IMR-90 (cell line): ENCODE measurements around the gene RAB20. TPM values are rescaled to one million over a fixed set of nuclear protein-coding genes. Genes with fewer than 3 reads are reported as not detected.
A peak's percentile ranks its signal among the peaks of the same experiment; 100 is the strongest.

ENCODE experiments used
- ATAC-seq: fragments of 200-7000 bp; cut with Tn5 transposase; 2 replicates; pipeline ENCODE4 v1.9.1; 2020; ENCODE audit warnings: low read depth, mild to moderate bottlenecking, moderate library complexity
- BruUV-seq: library from RNA; stranded (reverse); fragments of 400-500 nt; replicated peaks from 2 replicates; lab custom pipeline; 2021; lab: Mats Ljungman, UMichigan
- CTCF ChIA-PET: fragments of 300-600 bp; formaldehyde crosslinking; extraction: SDS; loops from one replicate; lab custom pipeline; 2021; ENCODE audit warnings: antibody characterized with exemption; lab: Yijun Ruan, JAX
- POLR2A ChIA-PET: fragments of 300-600 bp; sonication (Branson Sonifier 250); formaldehyde crosslinking; loops from one replicate; lab custom pipeline; 2022; ENCODE audit warnings: antibody characterized with exemption; ENCODE audit not compliant: unreplicated experiment; lab: Charles Lee
- DNase-seq: peaks from one replicate; pipeline ENCODE4 v3.0.0; 2013
- H2AFZ ChIP-seq: replicated peaks from 2 replicates; pipeline ENCODE3; 2013; ENCODE audit warnings: low read length, mild to moderate bottlenecking; ENCODE audit not compliant: poor library complexity
- H2AK5ac ChIP-seq: 2 replicates; pipeline ENCODE4 v1.6.1; 2013; ENCODE audit warnings: low read depth, low read length, inconsistent platforms
- H2AK9ac ChIP-seq: replicated peaks from 2 replicates; pipeline ENCODE3; 2013; ENCODE audit warnings: mild to moderate bottlenecking, low read depth, low read length, moderate library complexity; ENCODE audit not compliant: poor library complexity
- H2BK120ac ChIP-seq: 2 replicates; pipeline ENCODE4 v1.6.1; 2013; ENCODE audit warnings: low read depth, low read length, inconsistent platforms
- H2BK15ac ChIP-seq: 3 replicates; pipeline ENCODE4 v1.6.1; 2013; ENCODE audit warnings: low read depth, low read length, inconsistent platforms
- H2BK20ac ChIP-seq: 2 replicates; pipeline ENCODE4 v1.6.1; 2013; ENCODE audit warnings: low read depth, mild to moderate bottlenecking, inconsistent platforms, low read length, moderate library complexity
- H2BK5ac ChIP-seq: 2 replicates; pipeline ENCODE4 v1.6.1; 2013; ENCODE audit warnings: mild to moderate bottlenecking, low read depth, low read length, inconsistent platforms; ENCODE audit not compliant: poor library complexity, severe bottlenecking
- H3K14ac ChIP-seq: replicated peaks from 2 replicates; pipeline ENCODE4 v1.6.1; 2013; ENCODE audit warnings: low read depth, low read length, inconsistent platforms
- H3K18ac ChIP-seq: 2 replicates; pipeline ENCODE4 v1.6.1; 2013; ENCODE audit warnings: low read depth, low read length, control low read depth
- H3K23ac ChIP-seq: 2 replicates; pipeline ENCODE4 v1.6.1; 2013; ENCODE audit warnings: low read depth, low read length, inconsistent platforms
- H3K27ac ChIP-seq: 2 replicates; pipeline ENCODE4 v1.5.1; 2013; ENCODE audit warnings: mild to moderate bottlenecking, control low read depth, low read length; ENCODE audit not compliant: insufficient read depth
- H3K27me3 ChIP-seq: 2 replicates; pipeline ENCODE4 v1.6.1; 2013; ENCODE audit warnings: low read length; ENCODE audit not compliant: control insufficient read depth, insufficient read depth
- H3K36me3 ChIP-seq: 2 replicates; pipeline ENCODE4 v1.6.1; 2013; ENCODE audit warnings: low read length, mixed read lengths; ENCODE audit not compliant: control insufficient read depth, insufficient read depth
- H3K4ac ChIP-seq: 2 replicates; pipeline ENCODE4 v1.6.1; 2013; ENCODE audit warnings: low read depth, low read length, inconsistent platforms
- H3K4me1 ChIP-seq: 2 replicates; pipeline ENCODE4 v1.6.1; 2013; ENCODE audit warnings: low read length, mixed read lengths; ENCODE audit not compliant: control insufficient read depth, insufficient read depth
- H3K4me2 ChIP-seq: 2 replicates; pipeline ENCODE4 v1.6.1; 2013; ENCODE audit warnings: low read depth, mild to moderate bottlenecking, control low read depth, low read length, moderate library complexity
- H3K4me3 ChIP-seq: 2 replicates; pipeline ENCODE4 v1.5.1; 2013; ENCODE audit warnings: low read depth, mild to moderate bottlenecking, control low read depth, low read length, moderate library complexity; ENCODE audit not compliant: insufficient read depth
- H3K56ac ChIP-seq: 2 replicates; pipeline ENCODE4 v1.6.1; 2013; ENCODE audit warnings: low read length, inconsistent platforms; ENCODE audit not compliant: insufficient read depth; ENCODE audit errors: extremely low read depth
- H3K79me1 ChIP-seq, 2 experiments: 2 replicates each; pipeline ENCODE4 v1.6.1; 2013; ENCODE audit warnings: low read length in 2 of 2, inconsistent platforms in 1 of 2, low read depth in 1 of 2
- H3K9ac ChIP-seq: 2 replicates; pipeline ENCODE4 v1.6.1; 2013; ENCODE audit warnings: low read depth, low read length, control low read depth
- H3K9me1 ChIP-seq: 2 replicates; pipeline ENCODE4 v1.6.1; 2013; ENCODE audit warnings: low read length, inconsistent platforms; ENCODE audit not compliant: insufficient read depth
- H3K9me3 ChIP-seq: 2 replicates; pipeline ENCODE4 v1.6.1; 2013; ENCODE audit warnings: low read length; ENCODE audit not compliant: control insufficient read depth, insufficient read depth
- H4K20me1 ChIP-seq: 2 replicates; pipeline ENCODE4 v1.6.1; 2013; ENCODE audit warnings: low read length, inconsistent platforms; ENCODE audit not compliant: insufficient read depth
- H4K5ac ChIP-seq: 2 replicates; pipeline ENCODE4 v1.6.1; 2013; ENCODE audit warnings: mild to moderate bottlenecking, low read depth, low read length, control low read depth
- H4K8ac ChIP-seq, 2 experiments: 2 replicates each; pipeline ENCODE4 v1.6.1; 2013; ENCODE audit warnings: low read depth in 2 of 2, low read length in 2 of 2, control low read depth in 1 of 2, inconsistent platforms in 1 of 2
- H4K91ac ChIP-seq: 2 replicates; pipeline ENCODE4 v1.6.1; 2013; ENCODE audit warnings: low read depth, low read length, inconsistent platforms; ENCODE audit not compliant: insufficient read depth
- BHLHE40 ChIP-seq: fragments of 150-350 bp; IDR thresholded peaks from 2 replicates; pipeline ENCODE4 v1.6.1; 2016; ENCODE audit warnings: mild to moderate bottlenecking, low read depth, low read length
- CEBPB ChIP-seq: IDR thresholded peaks from 2 replicates; pipeline ENCODE4 v1.6.1; 2012; ENCODE audit warnings: low read depth, low read length, improper control_type of control experiment
- CHD1 ChIP-seq: IDR thresholded peaks from 2 replicates; pipeline ENCODE4 v1.6.1; 2012; ENCODE audit warnings: low read depth, low read length, improper control_type of control experiment
- CTCF ChIP-seq: conservative IDR thresholded peaks from 2 replicates; pipeline ENCODE4 v1.5.1; 2012; ENCODE audit warnings: mild to moderate bottlenecking, low read depth, low read length, improper control_type of control experiment
- ELK1 ChIP-seq: fragments of 150-350 bp; IDR thresholded peaks from 2 replicates; pipeline ENCODE4 v1.6.1; 2016; ENCODE audit warnings: low read depth, mild to moderate bottlenecking, low read length, moderate library complexity, borderline replicate concordance
- FOS ChIP-seq: fragments of 150-350 bp; IDR thresholded peaks from 2 replicates; pipeline ENCODE4 v1.6.1; 2016; ENCODE audit warnings: low read depth, low read length
- MAFK ChIP-seq: IDR thresholded peaks from 2 replicates; pipeline ENCODE4 v1.6.1; 2012; ENCODE audit warnings: low read depth, low read length, improper control_type of control experiment
- MAZ ChIP-seq: IDR thresholded peaks from 2 replicates; pipeline ENCODE4 v1.6.1; 2012; ENCODE audit warnings: low read depth, mild to moderate bottlenecking, low read length, improper control_type of control experiment, moderate library complexity, borderline replicate concordance
- NFE2L2 ChIP-seq: fragments of 150-350 bp; IDR thresholded peaks from 2 replicates; pipeline ENCODE4 v1.6.1; 2016; ENCODE audit warnings: low read depth, mild to moderate bottlenecking, low read length
- RAD21 ChIP-seq: IDR thresholded peaks from 2 replicates; pipeline ENCODE4 v1.6.1; 2012; ENCODE audit warnings: low read length, improper control_type of control experiment
- RFX5 ChIP-seq: IDR thresholded peaks from 2 replicates; pipeline ENCODE4 v1.8.0; 2012; ENCODE audit warnings: low read depth, mild to moderate bottlenecking, low read length, moderate library complexity
- WGBS, 2 experiments: methylation state at CpG; one replicate each; pipeline versions ENCODE4 v1.1.5 to v1.1.7; 2013; ENCODE audit warnings: missing lambda C conversion rate in 2 of 2; ENCODE audit not compliant: insufficient read length in 1 of 2; ENCODE audit errors: extremely low coverage in 2 of 2; 5-methylcytosine and 5-hydroxymethylcytosine counted together
- dilution Hi-C: fragments of 300-500 bp; cut with HindIII; formaldehyde crosslinking; loops from one replicate; pipeline ENCODE4 v1.14.3; 2018; ENCODE audit warnings: low sequenced_read_pairs; ENCODE audit not compliant: unreplicated experiment
- in situ Hi-C: fragments of 300-500 bp; cut with MboI; formaldehyde crosslinking; loops from 3 replicates; pipeline ENCODE4 v1.14.3; 2019; ENCODE audit warnings: low sequenced_read_pairs, inconsistent platforms, mixed read lengths
- intact Hi-C: fragments of 100-400 bp; cut with micrococcal nuclease; formaldehyde crosslinking; loops from 2 replicates; pipeline ENCODE4 v1.10.0; 2022
- polyA plus RNA-seq, 3 experiments: library from polyadenylated mRNA; depleted of rRNA; stranded (reverse); fragments of >200 nt; gene quantifications; 2 replicates each; pipeline ENCODE4 v1.2.3, GENCODE V29; 2012; ENCODE audit warnings: low replicate concordance in 1 of 3
- total RNA-seq: library from RNA; depleted of rRNA; stranded (reverse); fragments of >200 nt; gene quantifications from 2 replicates; pipeline ENCODE4 v1.2.3, GENCODE V29; 2012
- TF ChIP-seq, protein P1 (sequence below): fragments of 150-350 bp; IDR thresholded peaks from 2 replicates; pipeline ENCODE4 v1.6.1; 2017; ENCODE audit warnings: mild to moderate bottlenecking, antibody characterized with exemption, low read length, low read depth

RAB20 gene
- total and polyA plus RNA-seq, 2 of the 4 experiments (the other 2 are of a cell fraction): 3.8 to 5.1 TPM

DNA sequence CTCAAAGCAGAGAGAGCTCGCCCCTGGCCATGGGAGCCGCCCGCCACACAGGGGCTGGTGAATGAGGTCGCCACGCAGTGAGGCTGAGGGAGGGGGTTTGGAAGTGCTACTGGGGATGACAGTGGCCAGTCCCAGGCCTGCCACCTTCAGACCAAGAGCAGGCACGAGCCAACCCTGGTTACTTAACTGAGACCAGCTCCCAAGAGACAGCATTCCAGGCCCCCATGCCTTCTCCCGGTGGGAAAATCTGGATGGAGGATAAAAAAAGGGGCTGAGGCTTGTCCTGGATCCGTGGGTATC is 43.3 kb downstream of the RAB20 start:
- no peak overlapping the region for H3K27ac ChIP-seq
- H3K9ac ChIP-seq: no peak overlapping the region
- peaks cover 8% of the 10 kb centered on the region for H3K9me1 ChIP-seq
- H3K36me3 ChIP-seq: peaks cover 20% of the 10 kb centered on the region
- H3K79me1 ChIP-seq: no peaks in the 10 kb centered on the region
- no peak overlapping the region for H2AFZ ChIP-seq
- H3K27me3 ChIP-seq: no peaks in the 10 kb centered on the region
- H3K4me1 ChIP-seq: no peaks in the 10 kb centered on the region; the same call in 1 of the 2 replicates
- H4K20me1 ChIP-seq: no peaks in the 10 kb centered on the region; the same call in 1 of the 2 replicates
- H4K8ac ChIP-seq: no peak overlapping the region
- POLR2A ChIA-PET: no interaction called here
- H3K23ac ChIP-seq: no peak overlapping the region
- dilution Hi-C loops (no loop called here), intact Hi-C loops (no loop called here), in situ Hi-C loops (no loop called here)
- no peak overlapping the region for H4K5ac ChIP-seq
- H2BK20ac ChIP-seq: no peak overlapping the region
- TF ChIP-seq CTCF: no peak
- no peak for TF ChIP-seq NFE2L2
- TF ChIP-seq MAFK: no peak
- no peak for TF ChIP-seq RFX5
- no peak for TF ChIP-seq MAZ
- no peak for TF ChIP-seq CHD1
- TF ChIP-seq ELK1: no peak
- TF ChIP-seq CEBPB: no peak
- no peak for TF ChIP-seq FOS
- TF ChIP-seq, protein P1, sequence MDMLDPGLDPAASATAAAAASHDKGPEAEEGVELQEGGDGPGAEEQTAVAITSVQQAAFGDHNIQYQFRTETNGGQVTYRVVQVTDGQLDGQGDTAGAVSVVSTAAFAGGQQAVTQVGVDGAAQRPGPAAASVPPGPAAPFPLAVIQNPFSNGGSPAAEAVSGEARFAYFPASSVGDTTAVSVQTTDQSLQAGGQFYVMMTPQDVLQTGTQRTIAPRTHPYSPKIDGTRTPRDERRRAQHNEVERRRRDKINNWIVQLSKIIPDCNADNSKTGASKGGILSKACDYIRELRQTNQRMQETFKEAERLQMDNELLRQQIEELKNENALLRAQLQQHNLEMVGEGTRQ: no peak
- TF ChIP-seq RAD21: no peak
- TF ChIP-seq BHLHE40: no peak
- H2BK5ac ChIP-seq: no peak overlapping the region
- H3K4me3 ChIP-seq: no peak overlapping the region
- DNase-seq: no peak
- no peaks in the 10 kb centered on the region for H3K9me3 ChIP-seq
- H3K4me2 ChIP-seq: no peak overlapping the region
- H2BK120ac ChIP-seq: no peak overlapping the region
- 0 out of 2 replicates have a peak, but pooled peaks have one; percentile 11 for ATAC-seq
- no peak overlapping the region for H2AK9ac ChIP-seq
- H3K56ac ChIP-seq: no peak overlapping the region
- H3K4ac ChIP-seq: no peak overlapping the region
- CTCF ChIA-PET: interaction anchor here (1.0 kb wide), 1 partner anchor 9 kb away, joined by 3 read pairs; no protein-coding TSS in a partner anchor
- no peak overlapping the region for H2AK5ac ChIP-seq
- H2BK15ac ChIP-seq: no peak overlapping the region
- no peak overlapping the region for H3K14ac ChIP-seq
- H3K18ac ChIP-seq: no peak overlapping the region
- no TSS peak for BruUV-seq
- 83% methylated on average over 1 of the region's 8 CpGs; no CpG with 5 or more reads in 1 of the 2 experiments for WGBS, 2 experiments
- no peak overlapping the region for H4K91ac ChIP-seq
